GM18861 (cell line): ENCODE measurements around the gene ARHGEF37.

Experiments used
- ATAC-seq: cut with Tn5 transposase; IDR thresholded peaks from one replicate; pipeline ENCODE4 v1.9.1; 2021; ENCODE audit not compliant: unreplicated experiment

ARHGEF37 gene

DNA sequence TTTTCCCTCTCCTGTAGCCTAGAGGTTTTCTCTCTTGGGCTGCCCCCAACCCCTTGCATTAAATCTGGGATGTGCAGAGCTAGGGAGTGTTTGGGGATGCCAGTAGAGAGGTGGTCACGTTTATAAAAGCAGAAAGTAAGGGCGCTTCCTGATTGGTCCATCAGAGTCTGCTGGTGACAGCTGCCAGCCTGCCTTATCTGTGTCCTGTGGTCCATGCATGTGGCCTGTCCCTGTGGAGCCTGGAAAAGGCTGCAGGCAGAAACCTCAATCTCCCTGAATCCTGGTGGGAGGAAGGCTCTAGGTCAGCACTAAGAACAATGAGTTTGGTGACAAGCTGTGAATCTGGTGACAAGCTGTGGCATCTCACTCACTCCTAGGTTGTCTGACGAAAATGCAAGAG lies 42.2 kb downstream of the ARHGEF37 start:
- ATAC-seq = no peak

DNA sequence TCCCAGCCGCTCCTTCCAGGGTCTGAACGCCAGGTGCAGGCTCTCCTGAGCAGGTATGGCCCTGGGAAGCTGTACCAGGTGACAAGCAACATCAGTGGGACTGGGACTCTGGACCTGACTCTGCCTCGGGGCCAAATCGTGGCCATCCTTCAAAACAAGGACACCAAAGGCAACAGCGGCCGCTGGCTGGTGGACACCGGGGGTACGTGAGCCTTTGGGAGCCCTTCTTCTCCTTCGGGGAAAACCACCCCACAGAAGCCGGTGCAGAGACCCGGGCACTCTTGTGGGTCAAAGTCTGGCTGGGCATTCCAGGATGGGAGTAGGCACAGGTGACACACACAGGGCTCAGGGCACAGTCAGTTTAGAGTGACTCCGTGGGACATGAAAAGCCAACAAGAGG lies 45.8 kb downstream of the ARHGEF37 start:
- no peak for ATAC-seq

DNA sequence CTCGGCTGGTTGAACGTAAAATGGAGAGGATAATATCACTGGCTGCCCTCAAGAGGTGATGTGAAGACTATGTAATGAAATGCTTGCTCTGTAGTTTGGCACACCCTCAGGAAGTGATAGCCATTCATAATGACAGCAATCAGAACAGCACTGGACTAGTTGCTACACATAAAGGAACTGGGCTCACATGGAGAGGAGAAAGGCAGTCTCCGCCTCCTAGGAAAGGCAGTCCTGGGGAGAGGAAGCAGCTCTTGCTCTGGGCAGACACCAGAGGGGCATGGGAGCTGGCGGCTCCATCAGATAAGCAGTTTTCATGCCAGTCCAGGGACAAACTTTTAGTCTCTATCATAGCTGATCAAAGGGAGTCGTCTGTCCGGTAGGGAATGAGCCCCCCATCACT lies 46.9 kb downstream of the ARHGEF37 start:
- ATAC-seq = no peak

DNA sequence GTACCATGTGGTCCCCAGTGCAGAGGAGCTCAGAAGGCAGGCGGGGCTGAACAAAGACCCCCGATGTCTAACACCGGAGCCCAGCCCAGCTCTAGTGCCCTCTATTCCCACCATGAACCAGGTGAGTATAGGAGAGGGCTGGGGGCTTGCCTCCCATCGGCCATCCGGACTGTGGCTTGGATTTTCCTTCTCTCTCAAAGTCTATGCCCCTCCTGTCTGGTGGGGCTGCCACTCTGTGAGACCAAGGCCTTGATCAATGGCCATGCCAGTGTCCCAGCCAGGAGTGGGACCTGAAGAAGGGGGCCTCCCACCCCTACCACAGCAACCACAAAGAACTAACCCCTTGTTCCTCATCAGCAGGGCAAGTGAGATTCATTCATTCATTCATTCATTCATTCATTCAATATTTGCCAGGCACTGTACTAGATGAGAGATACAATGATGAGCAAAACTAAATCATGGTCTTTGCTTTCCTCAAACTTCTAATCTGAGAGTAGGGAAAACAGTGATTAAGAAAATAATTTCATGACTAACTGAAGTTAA lies 47.6 kb downstream of the ARHGEF37 start:
- ATAC-seq = no peak

- ATAC-seq = no peak
Measured at GRCh38 chr5:149629421-149629820, 48.1 kb downstream of the ARHGEF37 start.

DNA sequence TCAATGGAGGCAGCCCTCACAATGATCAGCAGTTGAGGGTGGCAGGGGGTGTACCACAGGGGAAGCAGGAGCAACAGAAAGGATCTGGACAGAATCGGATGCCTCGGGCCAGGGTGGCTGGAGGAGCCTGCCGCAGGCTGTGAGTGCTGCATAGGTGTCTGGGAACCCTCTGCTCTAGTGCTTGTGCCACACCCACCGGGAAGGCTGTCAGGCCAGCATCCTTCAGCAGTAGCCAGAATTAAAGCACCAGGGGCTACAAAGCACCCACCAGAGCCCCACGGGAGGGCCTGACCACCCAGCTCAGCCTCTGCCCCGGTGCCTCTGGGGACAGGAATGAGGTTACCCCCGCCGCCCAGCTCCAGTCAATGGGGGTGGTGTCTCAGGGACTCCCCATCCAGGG lies 49.0 kb downstream of the ARHGEF37 start:
- ATAC-seq = no peak

DNA sequence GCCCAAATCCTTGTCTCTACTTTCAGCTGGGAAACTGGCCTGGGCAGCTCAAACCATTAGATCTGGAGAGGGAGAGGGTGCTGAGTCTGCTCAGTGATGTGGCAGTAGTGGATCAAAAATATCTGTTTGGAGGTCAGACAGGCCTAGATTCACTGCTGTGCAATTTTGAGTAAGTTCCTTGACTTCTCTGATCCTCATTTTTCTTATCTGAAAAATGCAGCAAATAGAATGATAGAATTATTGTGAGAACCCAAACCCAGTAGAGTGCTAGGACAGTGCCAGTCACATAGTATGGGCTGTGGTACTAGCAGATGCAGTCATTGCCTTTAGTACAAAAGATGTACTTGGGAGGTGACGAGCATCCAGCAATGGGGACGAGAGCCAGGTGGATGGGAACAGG lies 50.2 kb downstream of the ARHGEF37 start:
- no peak for ATAC-seq

DNA sequence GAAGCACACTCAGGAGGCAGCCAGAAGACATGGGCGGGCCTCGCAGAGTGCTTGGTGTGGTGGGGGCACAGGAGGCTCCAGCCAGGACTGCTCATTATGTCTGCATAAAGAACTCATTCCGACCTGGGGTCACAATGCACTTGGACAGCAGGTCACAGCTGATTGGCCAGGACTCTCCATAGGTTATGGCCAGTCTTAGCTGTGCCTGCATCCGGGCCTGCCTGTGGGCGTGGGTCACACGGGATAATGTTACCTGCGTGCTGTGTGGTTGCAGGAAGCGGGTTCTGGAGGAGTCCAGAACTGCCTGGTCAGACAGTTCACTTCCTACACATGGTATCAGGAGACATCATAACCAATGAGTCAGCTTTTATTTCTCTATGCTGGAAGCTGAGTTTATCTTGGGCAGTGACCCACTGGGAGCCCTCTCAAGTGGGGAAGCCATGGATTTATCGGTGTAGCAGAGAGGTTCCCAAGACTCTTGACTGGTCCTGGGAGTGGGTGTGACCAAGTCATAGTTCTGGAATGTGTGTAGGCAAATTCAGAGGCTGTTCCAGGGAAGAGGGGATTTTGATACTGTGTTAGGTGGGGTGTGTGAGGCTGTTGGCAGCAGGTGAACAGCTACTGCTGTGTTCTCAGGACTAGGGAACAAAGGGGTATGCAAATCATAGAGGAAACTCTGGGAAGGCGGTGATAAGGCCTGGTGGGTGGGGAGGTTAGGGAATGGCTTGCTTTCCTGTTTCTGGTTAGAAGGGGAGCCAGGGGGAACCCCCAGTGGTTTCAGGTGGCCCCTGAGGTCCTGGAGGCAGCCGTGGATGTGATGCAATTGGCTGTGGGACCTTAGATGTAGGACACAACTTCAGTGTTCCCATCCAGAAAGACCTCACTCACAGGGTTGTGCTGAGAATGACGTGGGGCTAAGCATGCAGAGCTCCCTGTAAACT lies 51.3 kb downstream of the ARHGEF37 start:
- ATAC-seq = no peak

DNA sequence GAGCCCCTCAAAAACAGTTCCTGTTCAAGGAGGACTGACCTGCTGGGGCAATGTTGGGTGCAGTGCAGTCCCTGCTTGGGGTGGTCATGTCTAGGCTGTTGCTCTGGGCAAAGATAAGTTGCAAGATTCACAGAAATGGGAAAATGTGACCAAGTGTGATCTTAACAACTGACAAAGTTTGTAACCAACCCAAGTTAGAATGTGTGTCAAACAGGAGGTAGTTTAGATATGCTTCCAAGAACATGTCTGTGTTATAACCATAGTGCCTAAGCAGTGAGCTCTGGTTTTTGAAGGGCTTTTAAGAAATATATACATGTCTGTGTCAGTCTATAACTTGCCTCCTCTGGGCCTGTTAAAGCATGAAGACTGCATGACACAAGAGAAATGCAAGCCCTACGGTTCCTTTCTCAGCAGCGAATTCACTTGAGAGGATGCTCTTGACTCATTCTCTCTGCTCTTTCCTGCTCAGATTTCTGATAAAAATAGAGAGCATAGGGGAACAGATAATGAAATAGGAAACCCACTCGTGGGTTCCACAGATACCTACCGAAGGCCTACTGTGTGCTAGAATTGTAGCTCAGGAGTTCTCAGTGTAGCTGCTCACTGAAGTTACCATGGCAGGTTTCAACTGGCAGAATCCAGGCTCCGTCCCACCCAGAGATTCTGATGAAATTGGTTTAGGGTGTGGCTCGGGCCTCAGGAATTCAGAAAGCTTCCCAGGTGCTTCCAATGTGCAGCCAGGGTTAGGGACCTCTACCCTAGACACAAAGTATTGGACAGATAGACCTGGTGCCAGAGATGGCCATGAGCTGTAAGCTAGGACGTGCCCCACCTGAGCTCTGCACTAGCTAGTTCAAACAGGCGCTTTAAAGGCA lies 52.4 kb downstream of the ARHGEF37 start:
- no peak for ATAC-seq

DNA sequence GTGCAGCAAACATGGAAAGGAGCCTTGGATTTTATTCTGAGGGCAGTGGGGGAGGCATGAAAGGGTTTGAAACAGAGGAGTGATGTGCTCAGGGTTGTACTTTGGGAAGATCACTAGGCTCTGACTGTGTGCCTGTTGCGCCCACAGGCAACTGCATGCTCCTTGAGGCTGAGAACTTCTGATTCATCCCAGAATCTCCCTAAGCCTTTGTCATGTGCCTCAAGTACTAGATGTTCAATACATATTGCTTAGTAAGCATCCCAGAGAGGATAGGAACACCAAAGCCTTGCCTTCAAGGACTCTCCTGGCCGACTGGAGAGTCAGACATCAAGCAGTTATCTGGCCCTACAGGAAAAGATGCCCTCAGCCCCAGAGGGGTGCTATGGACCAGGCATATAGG lies 54.1 kb downstream of the ARHGEF37 start:
- ATAC-seq = no peak

- no peak for ATAC-seq
Measured at GRCh38 chr5:149636191-149636860, 55.0 kb downstream of the ARHGEF37 start.

DNA sequence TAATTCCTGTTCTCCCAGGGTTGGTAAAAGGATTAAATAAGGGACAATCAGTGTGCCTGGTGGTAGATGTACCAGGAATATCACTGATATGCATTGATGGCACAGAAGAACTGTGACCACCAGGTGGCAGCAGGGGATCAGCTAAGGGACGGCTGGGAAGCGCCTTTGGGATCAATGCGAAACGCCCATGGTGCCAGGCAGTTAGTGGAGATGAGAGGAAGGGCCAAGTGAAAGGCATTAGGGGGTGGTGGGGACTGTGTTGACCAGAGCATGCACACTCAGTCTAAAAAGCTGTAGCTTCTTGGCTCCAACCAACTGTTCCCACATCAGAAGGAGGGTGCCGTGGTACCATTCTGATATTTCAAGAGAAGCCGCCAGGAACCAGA lies 55.6 kb downstream of the ARHGEF37 start:
- ATAC-seq = peak; percentile 57

DNA sequence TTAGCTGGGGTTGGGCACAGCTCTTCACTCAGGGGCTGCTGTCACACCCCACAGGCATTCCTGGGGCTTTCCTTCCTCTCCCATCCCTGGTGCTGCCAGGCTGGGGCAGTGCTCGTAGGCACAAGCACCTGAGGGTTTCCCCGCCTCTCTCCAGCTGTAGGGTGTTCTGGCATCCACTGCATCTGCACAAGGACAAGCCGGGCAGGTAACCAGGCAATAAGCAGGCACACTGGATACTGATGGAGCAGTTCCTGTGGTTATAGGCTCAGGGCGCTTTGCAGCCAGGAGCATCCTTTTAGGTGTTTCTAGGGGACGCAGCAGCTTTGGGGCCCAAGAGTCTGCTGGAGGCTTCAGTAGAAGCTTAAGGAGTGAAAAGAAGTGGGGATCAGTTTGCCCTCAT lies 56.8 kb downstream of the ARHGEF37 start:
- no peak for ATAC-seq

DNA sequence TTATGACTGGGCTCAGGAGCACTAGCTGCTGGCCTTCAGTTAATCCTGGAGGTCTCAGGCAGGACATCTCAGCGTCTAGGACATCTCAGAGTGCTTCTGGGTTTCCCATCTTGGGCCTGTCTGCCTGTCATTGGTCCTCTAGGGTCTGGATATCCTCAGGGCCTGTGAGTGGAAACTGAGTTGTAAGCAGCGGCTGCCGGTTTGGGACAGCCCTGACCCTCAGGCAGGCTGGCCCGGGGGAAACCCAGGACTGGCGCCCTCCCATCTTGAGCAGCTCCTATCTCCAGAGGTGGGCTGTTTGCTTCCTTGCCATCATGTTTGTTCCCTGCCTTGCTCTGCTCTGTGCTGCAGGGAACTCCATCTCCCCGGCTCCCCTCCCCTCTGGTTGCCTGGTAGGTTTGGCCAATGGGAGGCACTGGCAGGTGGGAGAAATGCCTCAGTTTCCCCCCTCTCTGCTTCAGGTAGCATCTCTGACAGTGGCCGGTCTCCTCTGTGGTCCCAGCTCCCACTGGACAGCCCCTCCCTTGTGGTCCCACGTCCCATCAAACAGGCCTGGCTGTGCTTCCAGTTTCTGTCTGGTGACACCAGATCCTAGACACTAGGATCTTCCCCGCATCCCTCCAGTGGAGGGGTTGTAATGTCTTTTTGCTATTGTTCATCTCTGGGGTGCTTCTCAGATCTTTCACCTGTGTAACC lies 57.4 kb downstream of the ARHGEF37 start:
- ATAC-seq = no peak

GRCh38 chr5:149639737-149640136 lies 58.4 kb downstream of the ARHGEF37 start:
- no peak for ATAC-seq

DNA sequence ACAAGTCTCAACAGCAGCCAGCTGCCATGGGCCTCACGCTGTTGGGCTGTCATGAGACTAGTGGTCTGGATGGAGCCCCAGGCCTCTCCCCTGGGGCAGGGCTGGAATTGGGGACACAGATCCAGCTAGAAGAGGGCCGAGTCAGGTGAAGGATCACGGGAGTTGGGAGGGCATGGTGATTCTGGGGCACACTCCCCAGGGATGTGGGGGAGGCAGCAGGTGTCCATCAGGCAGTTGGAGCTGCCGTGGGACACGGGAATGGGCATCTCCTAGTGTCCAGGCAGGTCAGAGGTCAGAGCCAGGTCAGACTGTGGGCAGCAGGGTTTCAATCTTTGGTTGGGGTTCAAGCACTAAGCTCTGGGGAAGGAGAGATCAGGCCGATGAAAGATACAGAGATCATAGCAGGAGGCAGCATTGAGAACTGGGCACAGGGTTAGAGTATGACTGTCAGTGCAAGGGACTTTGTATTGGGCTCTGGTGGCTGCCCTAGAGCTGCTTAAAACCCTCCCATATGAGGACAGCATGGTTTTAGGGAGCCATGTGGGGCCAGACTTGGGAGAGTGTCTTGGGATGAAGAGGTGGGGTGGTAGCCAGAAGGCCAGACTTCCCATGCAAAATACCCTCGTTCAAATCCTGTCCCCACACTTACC lies 59.2 kb downstream of the ARHGEF37 start:
- ATAC-seq = no peak

GRCh38 chr5:149641000-149641576 lies 59.8 kb downstream of the ARHGEF37 start:
- ATAC-seq = no peak

- no peak for ATAC-seq
Measured at GRCh38 chr5:149641600-149641999, 60.3 kb downstream of the ARHGEF37 start.

GRCh38 chr5:149643781-149644180 lies 62.5 kb downstream of the ARHGEF37 start:
- no peak for ATAC-seq

GRCh38 chr5:149644629-149645028 lies 63.3 kb downstream of the ARHGEF37 start:
- no peak for ATAC-seq
